Cardiac fibroblast (primary cell): Measurements from ENCODE around the gene CCDC197.

Source experiments
- DNase-seq, 2 donors: peaks; one replicate each; pipeline versions ENCODE4 v3.0.0 to v3.0.0-alpha.2; 2010; ENCODE audit warnings: low read depth in 2 of 2
- H3K4me3 ChIP-seq, 2 donors: replicated peaks in 1 of 2; 1 replicate in 1 of 2; 2 replicates in 1 of 2; pipeline ENCODE4 v1.5.1; 2011; ENCODE audit warnings: low read depth in 2 of 2, low read length in 2 of 2, mild to moderate bottlenecking in 2 of 2, moderate library complexity in 1 of 2
- TF ChIP-seq, protein P1 (sequence below): IDR thresholded peaks from one replicate; pipeline ENCODE4 v1.5.1; 2011; ENCODE audit warnings: low read depth, mild to moderate bottlenecking, low read length, inconsistent platforms

Gene CCDC197

DNA sequence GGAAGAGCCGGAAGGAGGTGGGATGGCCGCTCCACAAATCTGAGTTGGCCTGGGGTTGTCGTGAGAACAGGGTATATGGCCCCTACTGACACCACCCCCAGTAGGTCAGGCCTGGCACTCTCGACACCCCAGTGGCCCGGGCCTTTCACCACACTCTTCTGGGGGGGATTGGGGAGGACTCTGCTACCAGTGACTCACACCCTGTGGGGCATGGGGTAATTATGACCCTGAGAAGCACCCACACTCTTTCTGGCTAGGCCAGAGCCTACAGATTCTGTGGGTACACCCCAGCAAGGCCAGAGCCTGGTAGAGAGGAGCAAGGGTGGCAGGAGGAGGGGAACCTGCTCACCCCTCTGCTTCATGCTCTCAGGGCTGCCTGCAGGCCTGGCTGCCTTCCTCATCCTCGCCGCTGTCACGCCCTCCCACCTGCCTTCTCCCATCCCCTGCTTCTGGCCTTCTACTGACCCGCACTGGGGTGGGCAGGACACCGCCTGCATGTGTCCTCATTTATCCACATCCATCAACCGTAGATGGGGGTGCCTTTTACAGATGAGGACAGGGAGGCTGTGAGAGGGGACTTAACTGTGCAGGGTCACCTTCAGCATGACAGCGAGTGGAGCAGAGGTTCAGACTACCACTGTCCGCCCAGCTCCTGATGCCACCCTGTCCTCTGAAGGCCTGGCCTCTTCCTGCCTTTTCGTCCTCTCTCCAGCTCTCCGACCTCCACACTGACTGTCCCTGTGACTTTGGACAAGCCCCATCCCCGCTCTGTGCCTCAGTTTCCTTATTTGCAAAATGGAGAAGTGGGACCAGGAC, 39.1 kb upstream of the CCDC197 start:
- TF ChIP-seq, protein P1, sequence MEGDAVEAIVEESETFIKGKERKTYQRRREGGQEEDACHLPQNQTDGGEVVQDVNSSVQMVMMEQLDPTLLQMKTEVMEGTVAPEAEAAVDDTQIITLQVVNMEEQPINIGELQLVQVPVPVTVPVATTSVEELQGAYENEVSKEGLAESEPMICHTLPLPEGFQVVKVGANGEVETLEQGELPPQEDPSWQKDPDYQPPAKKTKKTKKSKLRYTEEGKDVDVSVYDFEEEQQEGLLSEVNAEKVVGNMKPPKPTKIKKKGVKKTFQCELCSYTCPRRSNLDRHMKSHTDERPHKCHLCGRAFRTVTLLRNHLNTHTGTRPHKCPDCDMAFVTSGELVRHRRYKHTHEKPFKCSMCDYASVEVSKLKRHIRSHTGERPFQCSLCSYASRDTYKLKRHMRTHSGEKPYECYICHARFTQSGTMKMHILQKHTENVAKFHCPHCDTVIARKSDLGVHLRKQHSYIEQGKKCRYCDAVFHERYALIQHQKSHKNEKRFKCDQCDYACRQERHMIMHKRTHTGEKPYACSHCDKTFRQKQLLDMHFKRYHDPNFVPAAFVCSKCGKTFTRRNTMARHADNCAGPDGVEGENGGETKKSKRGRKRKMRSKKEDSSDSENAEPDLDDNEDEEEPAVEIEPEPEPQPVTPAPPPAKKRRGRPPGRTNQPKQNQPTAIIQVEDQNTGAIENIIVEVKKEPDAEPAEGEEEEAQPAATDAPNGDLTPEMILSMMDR, result no peak
- no peak overlapping the region for H3K4me3 ChIP-seq
- DNase-seq, result no peak

DNA sequence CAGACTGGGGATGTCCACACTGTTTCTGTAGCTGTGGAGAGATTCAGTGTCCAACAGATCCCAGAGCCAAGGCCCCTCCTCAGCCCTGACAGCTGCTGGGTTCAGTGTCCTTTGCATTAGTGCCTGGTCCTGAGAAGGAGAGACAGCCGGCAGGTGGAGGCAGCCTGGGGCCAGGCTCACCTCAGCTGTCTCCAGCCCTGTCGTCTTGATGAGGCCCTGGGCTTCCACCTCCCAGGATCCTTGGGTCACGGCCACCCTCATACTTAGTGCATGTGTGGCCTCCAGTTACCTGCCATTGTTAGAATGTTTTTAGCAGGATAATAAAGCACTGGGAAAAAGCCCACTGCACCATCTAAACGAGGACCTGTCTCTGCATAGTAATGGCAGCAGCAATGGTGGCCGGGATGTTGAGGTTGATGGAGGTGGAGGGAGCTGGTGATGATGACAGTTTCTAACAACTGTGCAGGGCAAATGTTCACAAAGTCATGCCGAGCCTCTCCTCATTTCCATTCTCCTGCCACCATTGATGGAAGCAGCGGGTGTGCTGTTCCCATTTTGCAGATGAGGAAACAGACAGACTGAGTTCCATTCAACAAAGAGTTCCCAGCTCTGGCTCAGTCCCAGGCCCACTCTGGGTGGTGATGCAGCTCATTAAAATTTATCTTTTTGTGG, 38.4 kb upstream of the CCDC197 start:
- DNase-seq, result no peak

DNA sequence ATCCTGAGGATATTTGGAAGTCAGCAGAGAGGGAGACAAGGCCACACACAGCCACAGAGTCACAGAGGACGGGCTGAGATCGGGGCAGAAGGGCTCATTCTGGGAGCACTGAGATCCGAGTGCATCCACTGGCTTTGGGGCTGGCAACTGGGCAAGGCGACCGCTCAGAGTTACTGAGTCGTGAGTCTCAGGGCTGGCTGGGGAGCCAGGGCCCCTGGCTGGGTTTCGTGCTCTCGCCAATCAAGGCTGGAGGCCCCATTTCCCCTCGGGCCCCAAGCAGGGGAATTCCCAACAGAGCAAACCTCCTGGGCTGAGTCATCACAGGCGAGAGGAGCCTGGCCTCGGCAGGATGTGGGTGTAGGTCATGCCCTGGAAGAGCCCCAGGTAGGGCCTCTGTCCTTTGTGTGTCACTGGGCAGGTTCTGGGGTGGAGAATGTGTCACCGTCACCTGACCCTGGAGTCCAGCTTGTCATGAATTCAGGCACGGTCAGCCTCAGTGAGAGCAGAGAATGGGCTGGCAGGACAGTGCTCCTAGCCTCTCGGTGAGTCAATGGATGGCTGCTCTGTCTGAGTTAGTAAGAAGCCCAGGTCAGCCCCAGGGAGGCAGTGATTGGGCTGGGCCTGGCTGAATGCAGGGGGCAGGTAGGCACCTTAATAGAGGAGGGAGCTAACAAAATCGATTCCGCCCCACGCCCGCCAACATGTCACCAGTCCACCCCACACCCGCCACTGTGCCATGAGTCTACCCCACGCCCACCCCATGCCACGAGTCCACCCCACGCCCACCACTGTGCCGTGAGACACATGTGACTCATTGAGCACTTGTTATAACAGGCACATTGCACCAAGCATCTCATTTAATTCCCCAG, 37.6 kb upstream of the CCDC197 start:
- peak; percentile 72 to 94 for DNase-seq
- H3K4me3 ChIP-seq, result no peak overlapping the region
- TF ChIP-seq, protein P1, result no peak

More for the DNA sequence above, 38.4 kb upstream of the CCDC197 start:
- H3K4me3 ChIP-seq, result no peak overlapping the region
- TF ChIP-seq, protein P1, result no peak

DNA sequence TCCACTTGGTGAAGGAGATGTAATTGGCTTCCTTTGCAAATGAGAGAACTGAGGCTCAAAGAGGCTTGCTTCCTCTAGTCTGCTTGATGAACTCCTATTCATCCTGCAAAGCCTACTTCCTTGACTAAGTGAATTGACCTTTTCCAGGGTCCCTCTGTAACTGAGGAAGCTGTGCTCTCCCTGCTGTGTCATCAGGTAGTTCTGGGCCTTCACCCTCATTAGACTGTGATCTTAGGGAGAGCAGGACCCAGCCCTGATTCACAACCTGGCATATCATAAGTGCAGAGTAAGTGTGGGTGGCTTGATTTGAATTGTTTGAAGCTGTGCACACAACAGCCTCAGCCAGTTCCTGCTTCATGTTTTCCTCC, 37.0 kb upstream of the CCDC197 start:
- no peak overlapping the region for H3K4me3 ChIP-seq
- TF ChIP-seq, protein P1, result no peak
- DNase-seq, result no peak

DNA sequence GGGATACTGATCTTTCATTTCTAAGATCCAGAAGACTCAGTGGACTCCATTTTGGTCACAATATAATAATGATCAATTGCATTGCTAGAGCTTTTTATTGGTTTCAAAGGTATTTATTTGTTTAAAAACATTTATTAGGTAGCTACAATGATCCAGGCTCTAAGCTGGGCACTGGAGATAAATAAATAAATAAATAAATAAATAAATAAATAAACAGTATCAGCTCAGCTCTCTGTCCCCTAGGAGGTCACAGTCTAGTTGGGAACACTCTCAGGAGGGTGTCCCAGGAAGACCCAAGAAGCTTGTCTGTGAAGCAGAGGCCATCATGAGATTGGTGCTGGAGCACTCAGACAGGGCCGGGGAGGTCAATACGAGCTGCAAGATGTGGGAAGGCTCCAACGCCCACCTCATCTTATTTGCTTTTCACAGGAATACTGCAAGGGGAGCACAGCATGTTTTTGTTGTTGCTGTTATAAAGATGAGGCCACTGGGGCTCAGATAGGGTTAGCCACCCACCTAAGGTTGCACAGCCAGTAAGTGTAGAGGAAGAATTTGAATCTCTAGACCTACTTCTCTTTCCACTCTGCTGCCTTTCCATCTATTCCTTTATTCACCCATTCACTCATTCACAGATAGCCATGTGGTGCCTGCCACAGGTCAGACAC, 36.2 kb upstream of the CCDC197 start:
- H3K4me3 ChIP-seq, result no peak overlapping the region
- DNase-seq, result no peak
- TF ChIP-seq, protein P1, result no peak

DNA sequence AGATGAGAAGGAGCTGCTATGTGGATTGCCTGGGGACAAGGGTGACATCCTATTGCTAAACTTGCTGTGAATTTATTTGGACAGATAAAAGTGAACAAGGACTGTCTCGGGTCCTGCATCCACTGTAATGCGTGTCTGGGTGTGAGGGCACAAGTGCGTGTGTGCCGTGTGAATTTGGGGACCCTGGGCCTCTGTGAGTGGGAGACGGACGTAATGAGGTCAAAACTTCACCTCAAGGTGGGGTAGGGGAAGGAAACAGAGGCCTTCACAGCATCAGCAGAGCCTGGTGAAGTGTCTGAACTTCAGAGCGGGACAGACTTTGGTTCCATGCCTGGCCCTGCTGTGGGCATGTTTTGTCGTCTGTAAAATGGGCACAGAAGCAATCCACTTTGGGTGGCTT, 35.5 kb upstream of the CCDC197 start:
- DNase-seq, result no peak
- no peak overlapping the region for H3K4me3 ChIP-seq
- TF ChIP-seq, protein P1, result no peak
